Measurements from ENCODE around the gene SLC6A17. TPM values are rescaled to one million over a fixed set of nuclear protein-coding genes. Genes with fewer than 3 reads are reported as not detected.

Gene SLC6A17
- total RNA-seq, 2 donors from 2014 or later: 0.41 to 2.2 TPM

DNA sequence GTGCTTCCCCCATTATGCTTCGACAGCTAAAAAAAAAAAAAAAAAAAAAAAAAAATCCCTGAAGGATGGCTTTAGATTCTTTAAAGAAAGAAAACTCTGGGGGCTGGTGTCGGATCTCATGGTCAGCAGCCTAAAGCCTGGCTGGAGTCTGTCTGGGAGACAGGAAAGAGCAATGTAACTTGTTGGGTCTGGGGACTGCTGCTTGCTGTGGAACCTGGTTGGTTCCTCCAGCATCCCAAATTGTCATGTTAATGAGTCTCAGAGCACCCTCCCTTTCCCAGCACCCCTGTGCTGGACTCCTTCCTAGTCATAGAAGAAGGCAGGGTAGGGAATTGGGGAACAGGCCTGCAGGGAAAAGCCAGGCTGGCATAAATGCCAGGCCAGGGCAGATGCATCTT is 62.8 kb downstream of the SLC6A17 start:
- 60% methylated on average over 2 of the region's 2 CpGs for WGBS
- no peak for TF ChIP-seq POLR2AphosphoS5 (IDR thresholded peaks at IDR 0.05)
- DNase-seq (ENCODE audit: low spot score): no peak
- no peak overlapping the region for H3K27ac ChIP-seq
- H3K9me3 ChIP-seq: no peaks in the 10 kb centered on the region
- intact Hi-C loops (cut with DNase I): no loop called here
- H3K36me3 ChIP-seq: no peaks in the 10 kb centered on the region
- no peak overlapping the region for H3K4me3 ChIP-seq
- H3K4me1 ChIP-seq (replicated peaks): no peaks in the 10 kb centered on the region
- H3K27me3 ChIP-seq (replicated peaks; ENCODE audit: insufficient read depth): no peaks in the 10 kb centered on the region

DNA sequence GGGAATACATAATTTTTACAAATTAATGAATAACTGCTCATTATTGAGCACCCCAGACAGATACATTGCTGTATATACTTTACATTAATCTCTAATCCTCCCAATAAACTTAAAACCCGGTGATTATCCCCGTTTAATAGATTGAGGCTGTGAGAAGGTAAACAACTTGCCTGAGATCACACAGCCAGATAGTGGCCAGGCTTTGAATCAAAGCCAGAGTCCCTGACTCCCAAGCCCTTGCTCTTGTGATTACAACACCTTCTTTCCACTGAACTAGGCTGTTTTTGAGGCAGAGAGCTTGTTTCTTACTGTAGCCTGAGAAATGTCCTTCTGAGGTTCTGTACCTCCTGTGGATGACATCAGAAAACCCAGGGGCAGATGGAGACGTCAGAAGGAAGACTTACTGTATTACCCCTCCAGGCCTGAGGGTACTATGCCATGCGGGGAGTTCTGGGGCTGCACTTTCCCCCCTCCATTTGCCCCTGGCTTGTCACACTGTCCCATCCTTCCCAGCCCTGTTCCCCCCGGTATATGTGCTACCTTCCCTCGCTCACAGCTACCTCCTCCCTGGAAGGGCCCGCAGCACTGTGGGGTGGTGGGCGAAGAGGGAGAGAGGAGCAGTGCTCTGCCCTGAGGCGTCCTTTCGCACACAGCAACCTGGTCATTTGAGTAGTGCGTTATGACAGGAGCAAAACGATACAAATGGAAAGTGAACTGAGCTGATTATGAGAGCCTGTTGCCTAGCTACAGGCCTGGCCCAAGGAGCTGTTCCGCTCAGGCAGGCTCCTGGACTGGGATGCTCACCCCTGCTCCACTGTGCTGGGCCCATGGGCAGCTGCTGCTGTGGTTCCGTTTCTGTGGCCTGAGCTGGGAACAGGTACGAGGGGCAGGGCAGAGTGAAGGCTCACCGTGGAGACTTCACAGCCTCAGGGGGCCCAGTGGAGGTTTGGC is 64.4 kb downstream of the SLC6A17 start:
- H3K36me3 ChIP-seq: no peaks in the 10 kb centered on the region
- no peak overlapping the region for H3K27ac ChIP-seq
- intact Hi-C loops (cut with DNase I): no loop called here
- WGBS: 77% methylated on average over 16 of the region's 16 CpGs
- peak; percentile 39 for DNase-seq (ENCODE audit: low spot score)
- TF ChIP-seq, protein P1, sequence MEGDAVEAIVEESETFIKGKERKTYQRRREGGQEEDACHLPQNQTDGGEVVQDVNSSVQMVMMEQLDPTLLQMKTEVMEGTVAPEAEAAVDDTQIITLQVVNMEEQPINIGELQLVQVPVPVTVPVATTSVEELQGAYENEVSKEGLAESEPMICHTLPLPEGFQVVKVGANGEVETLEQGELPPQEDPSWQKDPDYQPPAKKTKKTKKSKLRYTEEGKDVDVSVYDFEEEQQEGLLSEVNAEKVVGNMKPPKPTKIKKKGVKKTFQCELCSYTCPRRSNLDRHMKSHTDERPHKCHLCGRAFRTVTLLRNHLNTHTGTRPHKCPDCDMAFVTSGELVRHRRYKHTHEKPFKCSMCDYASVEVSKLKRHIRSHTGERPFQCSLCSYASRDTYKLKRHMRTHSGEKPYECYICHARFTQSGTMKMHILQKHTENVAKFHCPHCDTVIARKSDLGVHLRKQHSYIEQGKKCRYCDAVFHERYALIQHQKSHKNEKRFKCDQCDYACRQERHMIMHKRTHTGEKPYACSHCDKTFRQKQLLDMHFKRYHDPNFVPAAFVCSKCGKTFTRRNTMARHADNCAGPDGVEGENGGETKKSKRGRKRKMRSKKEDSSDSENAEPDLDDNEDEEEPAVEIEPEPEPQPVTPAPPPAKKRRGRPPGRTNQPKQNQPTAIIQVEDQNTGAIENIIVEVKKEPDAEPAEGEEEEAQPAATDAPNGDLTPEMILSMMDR (IDR thresholded peaks at IDR 0.05): no peak
- TF ChIP-seq POLR2AphosphoS5 (IDR thresholded peaks at IDR 0.05): no peak
- TF ChIP-seq POLR2A (IDR thresholded peaks at IDR 0.05): no peak
- H3K9me3 ChIP-seq: no peaks in the 10 kb centered on the region
- no peaks in the 10 kb centered on the region for H3K27me3 ChIP-seq (replicated peaks; ENCODE audit: insufficient read depth)
- no peaks in the 10 kb centered on the region for H3K4me1 ChIP-seq (replicated peaks)
- H3K4me3 ChIP-seq: no peak overlapping the region

DNA sequence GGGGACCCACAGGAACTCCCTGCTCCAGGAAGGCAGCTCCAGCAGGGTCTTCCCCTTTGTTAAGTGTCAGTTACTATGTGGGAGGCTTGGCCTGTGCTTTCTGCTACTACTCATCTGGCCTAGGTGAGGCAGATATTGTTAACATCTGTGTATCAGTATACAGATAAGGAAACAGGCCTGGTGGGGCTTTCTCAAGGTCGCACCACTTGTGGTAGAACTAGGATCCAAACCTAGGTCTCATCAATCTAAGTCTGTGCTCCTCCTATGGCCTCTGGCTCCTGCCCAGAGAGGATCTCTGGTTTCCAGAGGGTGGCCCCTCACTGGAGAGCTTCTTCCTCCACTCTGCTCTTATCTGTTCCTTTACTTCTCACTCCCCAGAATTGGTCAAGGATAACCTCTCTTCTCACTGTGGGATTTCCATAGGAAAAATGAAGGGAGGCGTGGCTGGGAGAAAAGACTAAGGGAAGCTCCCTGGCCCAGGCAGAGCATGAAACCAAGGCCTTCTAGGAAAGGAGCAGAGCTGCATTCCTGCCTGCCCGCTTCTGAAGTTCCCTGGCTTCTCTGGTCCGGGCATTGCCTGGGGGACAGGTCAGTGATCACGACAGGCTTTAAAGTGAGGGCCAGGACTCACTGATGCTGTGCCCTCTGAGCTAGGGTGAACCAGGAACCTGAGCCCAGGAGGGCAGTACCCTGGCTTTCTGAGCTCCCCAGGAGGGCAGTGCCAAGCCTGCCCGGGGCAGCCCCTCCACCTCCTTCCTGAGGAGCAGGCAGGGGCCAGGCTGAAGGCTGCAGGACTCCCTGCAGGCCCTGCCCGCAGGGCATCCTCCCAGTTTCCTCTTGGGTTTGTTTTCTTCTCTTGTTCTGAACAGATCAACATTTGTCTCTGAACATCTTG is 65.6 kb downstream of the SLC6A17 start:
- Histone ChIP-seq H3K4me3 (no peak overlapping the region), H3K36me3 (no peaks in the 10 kb centered on the region), H3K9me3 (no peaks in the 10 kb centered on the region), H3K27me3 (replicated peaks; ENCODE audit: insufficient read depth) (no peaks in the 10 kb centered on the region), H3K27ac (no peak overlapping the region), H3K4me1 (replicated peaks) (no peaks in the 10 kb centered on the region)
- no peak for DNase-seq (ENCODE audit: low spot score)
- intact Hi-C loops (cut with DNase I): no loop called here
- WGBS: 86% methylated on average over 7 of the region's 7 CpGs
- TF ChIP-seq, protein P1 (IDR thresholded peaks at IDR 0.05): no peak
- TF ChIP-seq POLR2A (IDR thresholded peaks at IDR 0.05): no peak
- TF ChIP-seq POLR2AphosphoS5 (IDR thresholded peaks at IDR 0.05): no peak

DNA sequence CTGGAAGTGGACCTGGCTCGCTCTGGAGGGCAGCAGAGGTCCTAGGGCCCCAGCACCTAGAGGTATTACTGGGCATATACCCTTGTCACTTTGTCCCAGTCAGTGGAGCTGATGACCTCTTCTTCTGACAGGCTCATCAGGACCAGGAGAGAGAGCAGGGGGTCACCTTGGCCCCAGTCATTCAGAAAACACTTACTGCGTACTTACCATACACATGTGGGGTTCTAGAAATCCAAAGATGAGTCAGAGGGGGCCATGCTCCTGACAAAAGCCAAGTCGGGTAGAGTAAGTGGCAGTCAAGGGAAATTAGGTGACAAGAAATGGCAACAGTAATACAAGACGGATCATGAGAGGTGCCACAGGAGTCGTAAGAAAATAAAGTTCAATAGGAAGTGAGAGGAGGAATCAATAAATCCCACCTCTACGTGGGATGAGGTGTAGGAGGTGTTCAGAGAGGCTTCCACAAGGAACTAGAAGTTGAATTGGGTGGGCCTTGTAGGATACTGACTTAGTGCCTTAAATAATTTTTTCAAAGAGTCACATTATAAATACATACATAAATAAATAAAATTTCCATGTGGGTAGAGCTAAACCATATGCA is 66.7 kb downstream of the SLC6A17 start:
- no peak for TF ChIP-seq POLR2A (IDR thresholded peaks at IDR 0.05)
- TF ChIP-seq POLR2AphosphoS5 (IDR thresholded peaks at IDR 0.05): no peak
- TF ChIP-seq, protein P1 (IDR thresholded peaks at IDR 0.05): no peak
- WGBS: 93% methylated on average over 6 of the region's 6 CpGs
- DNase-seq (ENCODE audit: low spot score): no peak
- no peak overlapping the region for H3K27ac ChIP-seq
- H3K9me3 ChIP-seq: no peaks in the 10 kb centered on the region
- no peak overlapping the region for H3K4me3 ChIP-seq
- H3K4me1 ChIP-seq (replicated peaks): no peaks in the 10 kb centered on the region
- H3K27me3 ChIP-seq (replicated peaks; ENCODE audit: insufficient read depth): no peaks in the 10 kb centered on the region
- intact Hi-C loops (cut with DNase I): no loop called here
- H3K36me3 ChIP-seq: no peaks in the 10 kb centered on the region

DNA sequence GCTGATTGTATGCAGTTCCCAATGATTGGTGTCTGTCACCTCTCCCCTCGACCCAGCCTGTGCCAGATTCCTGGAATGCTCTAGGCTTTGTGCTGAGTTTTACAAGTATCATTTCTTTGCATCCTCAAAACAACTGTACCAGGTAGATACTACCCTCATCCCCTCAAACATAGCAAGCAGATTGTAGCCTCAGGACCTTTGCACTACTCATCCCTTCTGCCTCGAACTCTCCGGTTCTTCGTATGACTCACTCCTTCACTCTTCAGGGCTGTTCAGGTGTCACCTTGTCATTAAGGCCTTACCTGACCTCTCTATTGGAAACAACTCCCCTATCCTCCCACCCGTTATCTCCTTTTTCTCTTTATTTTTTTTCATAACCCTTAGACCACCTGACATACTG is 67.8 kb downstream of the SLC6A17 start:
- no peaks in the 10 kb centered on the region for H3K4me1 ChIP-seq (replicated peaks)
- H3K27ac ChIP-seq: no peak overlapping the region
- H3K36me3 ChIP-seq: no peaks in the 10 kb centered on the region
- TF ChIP-seq POLR2AphosphoS5 (IDR thresholded peaks at IDR 0.05) (no peak), POLR2A (IDR thresholded peaks at IDR 0.05) (no peak)
- TF ChIP-seq, protein P1 (IDR thresholded peaks at IDR 0.05): no peak
- H3K4me3 ChIP-seq: no peak overlapping the region
- no peak for DNase-seq (ENCODE audit: low spot score)
- no peaks in the 10 kb centered on the region for H3K9me3 ChIP-seq
- 93% methylated on average over 5 of the region's 5 CpGs for WGBS
- intact Hi-C loops (cut with DNase I): no loop called here
- H3K27me3 ChIP-seq (replicated peaks; ENCODE audit: insufficient read depth): no peaks in the 10 kb centered on the region

All from prostate gland (tissue), 2 donors.